ENCODE results near the gene CEP164.

DNA sequence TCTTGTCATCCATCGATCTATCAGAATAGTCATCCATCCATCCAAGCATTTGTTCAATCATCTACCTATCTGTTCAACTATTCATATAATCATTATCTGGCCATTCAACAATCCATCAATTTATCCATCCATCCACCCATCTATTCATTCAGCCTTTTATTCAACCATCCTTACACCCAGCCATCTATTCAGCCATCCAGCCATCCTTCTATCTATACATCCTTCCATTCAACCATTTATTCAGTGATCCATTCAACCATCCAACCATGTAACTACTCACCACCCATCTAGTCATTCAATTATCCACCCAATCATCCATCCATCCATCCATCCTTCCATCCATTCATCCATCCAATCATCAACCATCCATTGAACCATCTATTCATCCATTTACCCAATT, 106.8 kb downstream of the CEP164 start:
- TF ChIP-seq CTCF (IDR thresholded peaks at IDR 0.05; ENCODE audit: poor library complexity, severe bottlenecking) (no peak), POLR2AphosphoS5 (IDR thresholded peaks at IDR 0.05) (no peak), TAF1 (IDR thresholded peaks at IDR 0.05; ENCODE audit: low read depth) (no peak), MXI1 (conservative IDR thresholded peaks at IDR 0.05; ENCODE audit: poor library complexity, severe bottlenecking) (no peak)
